Effector memory CD4-positive, alpha-beta T cell (primary cell): Measurements from ENCODE around the gene IGSF21.

Source experiments
- DNase-seq, 3 donors: peaks; one replicate each; pipeline ENCODE4 v3.0.0-alpha.2; 2020
- H3K27ac ChIP-seq: 2 replicates; pipeline ENCODE4 v1.7.0; 2013; ENCODE audit warnings: mild to moderate bottlenecking, low read length, moderate library complexity; ENCODE audit not compliant: insufficient read depth, poor library complexity, severe bottlenecking
- H3K27me3 ChIP-seq: replicated peaks from 2 replicates; pipeline ENCODE4 v1.7.0; 2013; ENCODE audit warnings: mild to moderate bottlenecking, low read length; ENCODE audit not compliant: insufficient read depth, control insufficient read depth, poor library complexity, severe bottlenecking
- H3K36me3 ChIP-seq: 2 replicates; pipeline ENCODE4 v1.7.0; 2013; ENCODE audit warnings: mild to moderate bottlenecking, low read length, moderate library complexity; ENCODE audit not compliant: control insufficient read depth, insufficient read depth
- H3K4me1 ChIP-seq: 2 replicates; pipeline ENCODE4 v1.7.0; 2013; ENCODE audit warnings: low read length, mild to moderate bottlenecking; ENCODE audit not compliant: control insufficient read depth, insufficient read depth, poor library complexity, severe bottlenecking
- H3K4me3 ChIP-seq: 2 replicates; pipeline ENCODE4 v1.7.0; 2013; ENCODE audit warnings: low read length, low read depth, mild to moderate bottlenecking; ENCODE audit not compliant: insufficient read depth, poor library complexity, severe bottlenecking
- H3K9me3 ChIP-seq: 2 replicates; pipeline ENCODE4 v1.7.0; 2013; ENCODE audit warnings: mild to moderate bottlenecking, low read length, moderate library complexity; ENCODE audit not compliant: control insufficient read depth

The IGSF21 gene

GRCh38 chr1:18417316-18418269 is 310.0 kb downstream of the IGSF21 start:
- Histone ChIP-seq H3K27me3 (no peaks in the 10 kb centered on the region), H3K27ac (no peak overlapping the region), H3K9me3 (no peaks in the 10 kb centered on the region), H3K4me1 (no peaks in the 10 kb centered on the region), H3K36me3 (no peaks in the 10 kb centered on the region), H3K4me3 (no peak overlapping the region)
- DNase-seq, result no peak

- no peaks in the 10 kb centered on the region for H3K4me1 ChIP-seq
- no peaks in the 10 kb centered on the region for H3K36me3 ChIP-seq
- no peaks in the 10 kb centered on the region for H3K9me3 ChIP-seq
- H3K27ac ChIP-seq, result no peak overlapping the region
- no peak for DNase-seq
- H3K27me3 ChIP-seq, result no peaks in the 10 kb centered on the region
- H3K4me3 ChIP-seq, result no peak overlapping the region
These were observed 311.7 kb downstream of the IGSF21 start for GRCh38 chr1:18419113-18419844.

- no peaks in the 10 kb centered on the region for H3K4me1 ChIP-seq
- H3K27me3 ChIP-seq, result no peaks in the 10 kb centered on the region
- H3K36me3 ChIP-seq, result no peaks in the 10 kb centered on the region
- H3K4me3 ChIP-seq, result no peak overlapping the region
- no peak overlapping the region for H3K27ac ChIP-seq
- DNase-seq, result no peak
- no peaks in the 10 kb centered on the region for H3K9me3 ChIP-seq
These were observed 312.2 kb downstream of the IGSF21 start for GRCh38 chr1:18419845-18420184.

- Histone ChIP-seq H3K4me1 (no peaks in the 10 kb centered on the region), H3K36me3 (no peaks in the 10 kb centered on the region), H3K4me3 (no peak overlapping the region), H3K27me3 (no peaks in the 10 kb centered on the region), H3K27ac (no peak overlapping the region), H3K9me3 (no peaks in the 10 kb centered on the region)
- no peak for DNase-seq
These were observed 314.6 kb downstream of the IGSF21 start for GRCh38 chr1:18422076-18422777.

GRCh38 chr1:18422954-18423353 is 315.4 kb downstream of the IGSF21 start:
- Histone ChIP-seq H3K4me1 (no peaks in the 10 kb centered on the region), H3K36me3 (no peaks in the 10 kb centered on the region), H3K9me3 (no peaks in the 10 kb centered on the region), H3K27ac (no peak overlapping the region), H3K27me3 (no peaks in the 10 kb centered on the region), H3K4me3 (no peak overlapping the region)
- no peak for DNase-seq

GRCh38 chr1:18426580-18426979 is 319.0 kb downstream of the IGSF21 start:
- H3K27me3 ChIP-seq, result no peaks in the 10 kb centered on the region
- no peak overlapping the region for H3K27ac ChIP-seq
- no peaks in the 10 kb centered on the region for H3K4me1 ChIP-seq
- no peak for DNase-seq
- H3K36me3 ChIP-seq, result no peaks in the 10 kb centered on the region
- no peak overlapping the region for H3K4me3 ChIP-seq
- no peaks in the 10 kb centered on the region for H3K9me3 ChIP-seq
